HG03520 (cell line): ENCODE data around the gene TUT7.
"Not testable (repeated sequence)": the region's sequence is repeated elsewhere in the genome, so short reads cannot be mapped to it uniquely, and the experiment has no call there.

Experiments
- ATAC-seq: cut with Tn5 transposase; IDR thresholded peaks from one replicate; pipeline ENCODE4 v1.9.1; 2021; ENCODE audit warnings: mild to moderate bottlenecking, moderate library complexity; ENCODE audit not compliant: unreplicated experiment

Gene TUT7

DNA sequence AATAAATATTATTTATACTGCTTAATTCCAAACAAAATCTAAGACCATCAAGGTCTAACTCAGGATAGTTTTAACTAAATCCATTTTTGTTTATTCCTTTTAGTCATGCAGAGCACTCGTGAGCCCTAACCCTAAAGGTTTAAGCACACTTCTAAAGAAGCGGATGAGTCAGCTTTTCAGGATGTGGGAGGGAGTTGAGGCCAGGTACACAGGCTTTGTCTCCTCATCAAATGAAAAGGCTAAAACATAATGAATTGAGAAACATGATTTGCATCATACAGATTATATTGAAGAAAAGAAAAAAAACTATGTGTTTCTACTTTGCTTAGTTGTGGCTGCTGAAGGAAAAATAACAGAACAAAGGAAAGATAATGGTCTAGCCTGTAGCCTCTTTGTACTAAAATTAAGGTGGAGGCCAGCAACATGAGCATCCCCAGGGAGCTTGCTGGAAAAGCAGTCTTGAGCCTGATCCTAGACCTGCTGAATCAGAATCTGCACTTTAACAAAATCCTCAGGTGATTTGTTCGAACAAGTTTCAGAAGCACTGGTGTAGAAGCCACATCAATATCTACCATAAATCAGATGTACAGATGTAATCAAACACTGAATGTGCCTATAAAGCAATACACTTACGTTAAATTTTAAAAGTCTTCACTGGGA is 50.8 kb downstream of the TUT7 start:
- ATAC-seq, result no peak

- no peak for ATAC-seq
These were observed 52.5 kb downstream of the TUT7 start for GRCh38 chr9:86301686-86302085.

- no peak for ATAC-seq
These were observed 53.5 kb downstream of the TUT7 start for GRCh38 chr9:86300701-86301100.

DNA sequence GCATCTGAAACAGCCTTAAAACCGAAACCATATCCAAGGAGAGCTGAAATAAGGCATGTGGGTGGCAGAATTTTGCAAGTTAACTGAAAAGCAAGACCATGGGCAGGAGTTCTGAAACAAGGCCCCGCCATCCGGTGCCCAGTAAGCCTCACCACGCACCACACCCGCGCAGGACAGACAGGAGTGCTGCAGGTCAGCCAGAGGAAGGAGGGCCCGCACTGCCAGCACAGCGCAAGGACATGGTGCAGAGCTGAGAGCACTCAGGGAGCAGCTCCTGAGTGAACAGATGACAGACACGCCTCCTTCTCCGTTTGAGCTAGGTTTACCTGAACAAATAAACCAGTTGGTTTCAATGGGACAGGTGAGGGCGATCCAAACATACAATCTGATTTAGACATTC is 55.3 kb downstream of the TUT7 start:
- ATAC-seq, result no peak

- ATAC-seq, result not testable (repeated sequence)
These were observed 63.9 kb downstream of the TUT7 start for GRCh38 chr9:86290341-86290740.

- ATAC-seq, result no peak
These were observed 65.6 kb downstream of the TUT7 start for GRCh38 chr9:86288499-86289198.

DNA sequence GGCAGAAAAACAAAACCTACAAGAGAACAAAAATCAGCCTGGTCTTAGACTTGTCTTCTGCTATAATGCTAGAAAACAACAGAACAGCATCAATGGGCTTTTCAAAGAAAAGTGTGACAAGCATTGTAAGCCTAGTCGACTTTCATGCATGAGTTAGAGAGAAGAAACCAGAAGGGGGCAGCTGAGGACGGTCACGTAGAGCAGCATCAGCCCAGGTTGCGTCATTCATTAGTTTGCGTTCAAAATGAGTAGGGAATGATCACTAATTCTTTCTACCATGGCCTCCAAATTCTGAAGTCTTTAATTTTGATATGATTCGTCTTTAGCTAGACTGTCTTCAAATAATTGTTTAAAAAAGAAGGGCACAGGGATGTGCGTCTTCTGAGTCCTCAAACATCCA is 67.2 kb downstream of the TUT7 start:
- ATAC-seq, result no peak

DNA sequence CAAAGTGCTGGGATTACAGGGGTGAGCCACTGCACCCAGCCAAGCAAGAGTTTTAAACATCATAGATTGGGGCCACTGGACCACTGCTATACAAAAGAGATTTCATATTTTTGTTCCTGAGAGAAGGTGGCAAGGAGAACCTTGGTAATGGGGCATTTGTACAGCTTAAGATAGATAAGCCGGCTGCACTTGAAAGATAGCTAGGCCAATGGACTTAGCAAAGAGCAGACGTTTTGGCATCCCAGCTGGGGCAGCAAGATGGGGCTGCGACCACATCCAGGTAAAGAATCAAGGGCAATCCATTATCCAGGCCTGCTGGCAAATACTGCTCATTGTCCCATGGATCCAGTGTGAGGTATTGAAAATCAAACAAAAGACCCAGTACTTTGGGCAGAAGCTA is 67.9 kb downstream of the TUT7 start:
- no peak for ATAC-seq

GRCh38 chr9:86285261-86285660 is 68.9 kb downstream of the TUT7 start:
- no peak for ATAC-seq

- ATAC-seq, result no peak
These were observed 71.2 kb downstream of the TUT7 start for GRCh38 chr9:86282979-86283535.

DNA sequence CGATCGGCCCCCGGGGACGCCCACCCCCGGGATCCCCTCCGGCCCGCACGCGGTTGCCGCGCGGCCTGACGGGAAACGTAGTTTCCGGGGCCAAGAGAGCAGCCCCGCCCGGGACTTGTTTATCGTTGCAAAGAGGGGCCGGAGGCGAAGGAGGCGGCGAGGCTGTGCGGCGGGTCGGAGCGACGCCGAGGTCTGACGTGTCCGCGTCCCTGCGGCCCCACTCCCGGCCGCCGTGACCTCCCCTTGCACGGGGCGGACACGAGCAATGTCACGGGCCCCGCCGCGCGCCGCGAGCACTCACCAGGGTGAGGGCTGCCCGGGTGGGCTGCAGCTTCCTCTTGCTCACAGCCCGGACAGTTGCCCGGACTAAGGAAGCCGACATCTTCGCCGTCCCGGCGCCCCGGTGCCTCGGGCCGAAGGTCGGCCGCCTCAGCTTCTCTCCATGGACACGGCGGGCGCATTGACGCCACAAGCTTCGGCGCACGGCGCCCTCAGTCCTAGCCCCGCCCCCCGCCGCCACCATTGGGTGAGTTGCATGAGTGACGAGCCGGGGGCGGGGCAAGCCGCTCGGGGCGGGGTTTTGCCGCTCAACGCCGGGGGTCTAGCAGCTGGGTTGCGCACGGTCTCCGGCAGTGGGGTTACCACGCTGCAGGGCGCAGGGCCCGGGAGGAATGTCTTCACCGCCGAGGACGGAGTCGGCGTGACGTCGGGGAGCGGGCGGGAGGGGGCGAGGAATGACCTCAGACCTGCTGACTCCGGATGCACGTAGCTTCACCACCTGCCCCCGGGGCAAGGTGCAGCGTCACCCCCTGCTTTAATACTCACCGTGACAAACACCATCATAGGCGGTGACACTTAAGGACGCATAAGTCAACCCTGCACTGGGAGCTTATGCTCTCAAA is 71.9 kb downstream of the TUT7 start, which contains the start of gene ISCA1:
Gene ISCA1, minus strand, starts transcription at position 462 of the 902 bp plus-strand sequence. Its CDS starts 80 bp downstream, at position 382.
- ATAC-seq, result peak; percentile 71

DNA sequence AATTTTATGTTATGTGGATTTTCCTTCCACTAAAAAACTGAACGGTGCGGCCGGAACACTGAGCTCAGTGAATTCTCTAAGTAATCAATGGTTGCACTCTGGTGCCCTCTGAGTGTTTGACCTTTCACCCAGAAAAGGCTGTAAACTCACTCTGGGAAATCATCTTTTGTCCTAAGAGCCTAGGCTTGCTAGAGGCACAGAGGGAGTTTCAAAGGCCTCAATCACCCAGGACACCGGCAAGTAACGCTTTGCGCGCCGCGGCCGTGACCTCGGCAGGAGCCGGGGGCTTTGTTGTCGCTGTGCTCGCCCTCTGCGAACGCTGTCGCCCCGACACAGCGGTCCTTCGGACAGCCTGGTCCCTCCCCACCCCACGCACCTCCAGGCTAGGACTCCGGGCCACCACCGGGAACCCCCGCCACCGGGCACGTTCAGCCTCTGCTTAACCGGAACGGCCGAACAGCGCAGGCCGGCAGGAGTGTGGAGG is 72.6 kb downstream of the TUT7 start:
- peak; percentile 30 for ATAC-seq

DNA sequence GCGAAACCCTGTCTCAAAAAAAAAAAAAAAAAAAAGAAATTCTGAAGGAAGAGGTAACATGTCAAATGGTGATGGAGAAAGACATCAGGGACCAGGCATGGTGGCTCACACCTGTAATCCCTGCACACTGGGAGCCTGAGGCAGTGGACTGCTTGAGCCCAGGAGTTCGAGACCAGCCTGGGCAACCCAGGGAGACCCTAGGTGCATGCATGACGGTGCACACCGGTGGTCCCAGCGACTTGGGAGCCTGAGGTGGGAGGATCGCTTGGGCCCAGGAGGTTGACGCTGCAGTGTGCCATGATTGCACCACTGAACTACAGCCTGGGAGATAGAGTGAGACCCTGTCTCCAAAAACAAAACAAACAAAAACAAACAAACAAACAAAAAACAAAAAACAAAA is 73.6 kb downstream of the TUT7 start:
- no peak for ATAC-seq

DNA sequence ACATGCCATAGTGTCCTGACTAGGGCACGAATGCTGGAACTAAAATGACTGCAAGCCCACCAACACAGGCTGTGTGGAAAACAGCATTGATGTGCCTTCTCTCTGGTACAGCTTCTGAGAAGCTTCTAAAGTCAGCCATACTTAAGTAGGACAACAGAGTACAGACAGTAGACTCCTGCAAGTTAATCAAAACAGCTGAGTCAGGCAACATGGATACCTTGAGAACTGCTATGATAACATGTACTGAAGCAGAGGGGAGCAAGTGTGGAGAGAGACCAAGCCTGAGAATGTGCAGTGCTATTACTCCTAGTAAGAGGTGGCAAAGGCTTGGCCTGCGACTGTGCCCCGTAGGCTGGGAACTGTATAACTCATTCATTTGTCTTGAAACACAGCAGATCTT is 74.4 kb downstream of the TUT7 start:
- ATAC-seq, result no peak

DNA sequence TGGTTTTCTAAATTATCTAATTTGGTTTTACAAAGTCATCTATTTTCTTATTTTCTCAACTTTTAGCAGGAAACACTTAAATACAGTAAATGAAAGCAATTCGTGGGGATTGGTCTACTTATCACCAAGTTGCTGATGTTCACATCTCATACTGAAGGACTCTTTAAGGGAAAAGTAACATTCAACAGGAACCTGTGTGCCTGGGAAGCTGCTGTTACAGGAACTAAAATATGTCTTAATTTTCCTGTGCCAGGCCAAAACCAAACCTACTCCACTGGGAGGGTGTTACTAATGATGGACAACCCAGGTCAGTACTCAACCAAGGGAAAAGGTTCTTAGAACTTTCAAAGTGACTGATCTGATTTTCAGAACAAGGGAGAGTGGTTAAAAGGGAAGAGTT is 77.1 kb downstream of the TUT7 start:
- no peak for ATAC-seq

DNA sequence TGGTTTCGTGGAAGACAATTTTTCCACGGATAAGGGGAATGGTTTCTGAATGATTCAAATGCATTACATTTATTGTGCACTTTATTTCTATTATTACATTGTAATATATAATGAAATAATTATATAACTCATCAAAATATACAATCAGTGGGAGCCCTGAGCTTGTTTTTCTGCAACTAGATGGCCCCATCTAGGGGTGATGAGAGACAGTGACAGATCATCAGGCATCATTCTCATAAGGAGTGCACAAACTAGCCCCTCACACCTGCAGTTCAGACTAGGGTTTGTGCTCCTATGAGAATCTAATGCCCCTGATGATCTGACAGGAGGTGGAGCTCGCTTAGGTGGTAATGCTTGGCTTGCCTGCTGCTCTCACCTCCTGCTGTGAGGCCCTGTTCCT is 78.2 kb downstream of the TUT7 start:
- ATAC-seq, result no peak

- no peak for ATAC-seq
These were observed 79.2 kb downstream of the TUT7 start for GRCh38 chr9:86274821-86275643.

DNA sequence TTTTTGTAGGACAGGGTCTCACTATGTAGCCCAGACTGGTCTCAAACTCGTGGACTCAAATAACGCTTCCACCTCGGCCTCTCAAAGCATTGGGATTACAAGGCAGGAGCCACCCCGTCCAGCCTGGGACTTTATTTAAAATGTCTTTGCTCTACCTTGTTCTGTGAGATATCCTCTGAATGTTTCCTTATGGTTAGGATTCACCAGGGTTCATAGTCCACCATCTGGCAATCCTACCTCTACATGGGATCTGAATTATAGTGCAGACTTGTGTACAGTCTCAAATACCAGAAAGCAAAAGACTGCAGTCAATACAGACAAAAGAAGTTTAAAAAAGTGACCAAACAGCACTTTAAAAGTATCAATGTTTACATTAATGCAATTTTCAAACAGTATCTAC is 82.0 kb downstream of the TUT7 start:
- ATAC-seq, result no peak

DNA sequence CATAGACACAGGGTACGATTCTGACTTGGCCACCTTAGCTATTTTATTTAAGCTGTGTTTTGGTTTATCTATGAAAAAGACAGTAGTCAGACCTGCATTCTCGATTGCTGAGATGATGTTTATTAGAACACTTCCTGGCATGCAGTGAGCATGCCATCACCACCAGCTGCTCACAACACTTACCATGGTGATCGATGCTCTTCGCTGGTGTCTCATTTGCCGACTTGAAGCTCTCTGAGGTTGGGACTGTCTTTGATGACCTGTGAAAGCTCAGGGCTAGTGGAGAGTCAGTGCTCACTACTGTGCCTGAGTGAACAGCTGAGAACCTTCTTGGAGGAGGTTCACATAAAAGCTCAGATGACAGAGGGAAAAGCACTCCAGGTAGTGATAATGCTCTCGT is 90.3 kb downstream of the TUT7 start:
- no peak for ATAC-seq

GRCh38 chr9:86262492-86262891 is 91.7 kb downstream of the TUT7 start:
- no peak for ATAC-seq
